ENCODE measurements around the gene TMEM214.

GRCh38 chr2:27038012-27038411, 5.2 kb downstream of the TMEM214 start:
- no peak for TF ChIP-seq POLR2A (IDR thresholded peaks at IDR 0.05)
- TF ChIP-seq CTCF (IDR thresholded peaks at IDR 0.05): no peak
